ENCODE data around the gene PTH1R.

PTH1R gene

DNA sequence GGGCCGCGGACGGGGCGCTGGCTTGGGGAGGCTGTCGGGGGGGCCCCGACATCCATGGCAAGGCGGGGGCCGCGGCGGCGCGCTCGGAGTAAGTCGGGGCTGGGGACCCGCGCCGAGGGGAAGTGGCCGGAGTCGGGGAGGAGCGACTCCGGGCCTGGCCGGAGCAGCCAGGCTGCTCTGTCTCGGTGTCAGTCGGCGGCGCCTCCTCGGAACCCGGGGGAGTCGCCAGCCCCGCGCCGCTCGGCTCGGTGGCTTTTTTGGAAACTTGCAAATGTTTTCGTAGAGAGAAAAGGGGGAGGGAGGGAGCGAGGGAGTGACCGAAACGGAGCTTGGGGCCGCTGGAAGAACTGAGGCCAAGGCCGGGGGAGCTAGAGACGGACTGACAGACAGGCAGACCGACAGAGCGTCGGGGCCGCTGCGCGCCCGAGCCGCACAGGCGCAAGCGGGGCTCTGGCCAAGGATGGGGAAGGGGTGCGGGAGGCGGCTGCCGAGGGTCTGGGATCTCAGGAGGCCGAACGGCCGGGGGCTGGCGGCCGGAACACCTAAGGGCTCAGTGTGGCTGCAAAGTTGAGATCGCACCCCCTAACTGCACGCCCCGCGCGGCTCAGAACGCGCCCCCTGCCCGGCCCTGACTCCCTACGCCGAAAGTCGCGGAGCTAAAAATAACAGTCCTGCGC lies 5.0 kb downstream of the PTH1R start:
- TF ChIP-seq, protein P1, sequence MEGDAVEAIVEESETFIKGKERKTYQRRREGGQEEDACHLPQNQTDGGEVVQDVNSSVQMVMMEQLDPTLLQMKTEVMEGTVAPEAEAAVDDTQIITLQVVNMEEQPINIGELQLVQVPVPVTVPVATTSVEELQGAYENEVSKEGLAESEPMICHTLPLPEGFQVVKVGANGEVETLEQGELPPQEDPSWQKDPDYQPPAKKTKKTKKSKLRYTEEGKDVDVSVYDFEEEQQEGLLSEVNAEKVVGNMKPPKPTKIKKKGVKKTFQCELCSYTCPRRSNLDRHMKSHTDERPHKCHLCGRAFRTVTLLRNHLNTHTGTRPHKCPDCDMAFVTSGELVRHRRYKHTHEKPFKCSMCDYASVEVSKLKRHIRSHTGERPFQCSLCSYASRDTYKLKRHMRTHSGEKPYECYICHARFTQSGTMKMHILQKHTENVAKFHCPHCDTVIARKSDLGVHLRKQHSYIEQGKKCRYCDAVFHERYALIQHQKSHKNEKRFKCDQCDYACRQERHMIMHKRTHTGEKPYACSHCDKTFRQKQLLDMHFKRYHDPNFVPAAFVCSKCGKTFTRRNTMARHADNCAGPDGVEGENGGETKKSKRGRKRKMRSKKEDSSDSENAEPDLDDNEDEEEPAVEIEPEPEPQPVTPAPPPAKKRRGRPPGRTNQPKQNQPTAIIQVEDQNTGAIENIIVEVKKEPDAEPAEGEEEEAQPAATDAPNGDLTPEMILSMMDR (IDR thresholded peaks at IDR 0.05; ENCODE audit: low read depth, low read length): no peak
- peak; percentile 27 for DNase-seq (ENCODE audit: low read depth, low spot score)
- in situ Hi-C loops (cut with HindIII; ENCODE audit: low sequenced_read_pairs): no loop called here
- H3K4me3 ChIP-seq (ENCODE audit: low read depth, low read length): peak overlapping the region; percentile 37

DNA sequence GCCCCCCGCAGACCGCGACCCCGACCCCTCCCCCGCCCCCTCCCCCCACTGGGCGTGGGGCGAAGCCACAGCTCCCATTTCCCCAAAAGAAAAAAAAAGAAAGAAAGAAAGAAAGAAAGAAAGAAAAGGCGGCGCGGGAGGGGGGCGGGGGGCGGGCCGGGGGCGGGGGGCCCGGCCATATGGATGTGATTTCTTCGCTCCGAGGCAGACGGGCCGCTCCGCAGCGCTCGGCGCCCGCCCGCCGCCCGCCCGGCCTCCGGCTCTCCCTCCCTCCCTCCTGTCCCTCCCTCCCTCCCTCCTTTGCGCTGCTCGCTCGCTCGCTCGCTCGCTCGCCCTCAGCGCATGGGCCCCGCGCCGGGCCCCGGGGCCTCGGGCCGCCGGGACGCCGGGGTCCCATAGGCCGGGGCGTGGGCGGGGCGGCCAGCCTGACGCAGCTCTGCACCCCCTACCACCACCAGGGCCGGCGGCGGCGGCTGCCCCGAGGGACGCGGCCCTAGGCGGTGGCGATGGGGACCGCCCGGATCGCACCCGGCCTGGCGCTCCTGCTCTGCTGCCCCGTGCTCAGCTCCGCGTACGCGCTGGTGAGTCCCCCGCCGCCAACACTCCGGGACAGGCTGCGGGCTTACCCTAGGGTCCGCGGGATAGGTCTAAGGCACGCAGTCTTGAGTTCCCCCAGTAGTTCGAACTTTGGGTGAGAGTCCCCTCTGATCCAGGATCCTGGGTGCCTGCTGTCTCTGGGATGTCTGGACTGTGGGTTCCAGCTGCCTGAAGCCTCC lies 5.7 kb downstream of the PTH1R start:
- TF ChIP-seq, protein P1 (IDR thresholded peaks at IDR 0.05; ENCODE audit: low read depth, low read length): no peak
- in situ Hi-C loops (cut with HindIII; ENCODE audit: low sequenced_read_pairs): no loop called here
- no peak for DNase-seq (ENCODE audit: low read depth, low spot score)
- peak overlapping the region; percentile 37 for H3K4me3 ChIP-seq (ENCODE audit: low read depth, low read length)

- TF ChIP-seq, protein P1 (IDR thresholded peaks at IDR 0.05; ENCODE audit: low read depth, low read length): no peak
- no peak overlapping the region for H3K4me3 ChIP-seq (ENCODE audit: low read depth, low read length)
- in situ Hi-C loops (cut with HindIII; ENCODE audit: low sequenced_read_pairs): no loop called here
- DNase-seq (ENCODE audit: low read depth, low spot score): no peak
These were observed 6.3 kb downstream of the PTH1R start for GRCh38 chr3:46883830-46884185.

DNA sequence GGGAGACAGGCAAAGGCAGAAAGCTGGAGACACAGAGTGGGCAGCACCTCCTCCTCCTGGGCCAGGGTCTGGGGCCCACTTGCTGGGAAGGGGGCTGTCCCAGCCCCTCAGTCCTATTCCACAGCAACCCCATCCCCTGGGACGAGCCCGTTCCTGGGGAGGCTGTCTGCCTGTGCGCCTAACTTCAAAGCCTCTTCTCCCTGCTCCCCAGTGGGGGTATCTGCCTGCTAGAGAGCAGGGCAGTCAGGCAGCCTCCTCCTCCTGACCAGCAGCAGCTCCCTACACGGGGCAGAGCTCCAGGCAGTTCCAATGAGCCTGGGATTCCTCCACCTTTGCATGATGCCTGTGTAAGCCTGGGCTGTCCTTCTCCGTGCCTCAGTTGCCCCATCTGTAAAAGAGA lies 6.9 kb downstream of the PTH1R start:
- TF ChIP-seq, protein P1 (IDR thresholded peaks at IDR 0.05; ENCODE audit: low read depth, low read length): no peak
- in situ Hi-C loops (cut with HindIII; ENCODE audit: low sequenced_read_pairs): no loop called here
- no peak overlapping the region for H3K4me3 ChIP-seq (ENCODE audit: low read depth, low read length)
- DNase-seq (ENCODE audit: low read depth, low spot score): no peak

GRCh38 chr3:46884929-46885328 lies 7.4 kb downstream of the PTH1R start:
- in situ Hi-C loops (cut with HindIII; ENCODE audit: low sequenced_read_pairs): no loop called here
- TF ChIP-seq, protein P1 (IDR thresholded peaks at IDR 0.05; ENCODE audit: low read depth, low read length): no peak
- no peak overlapping the region for H3K4me3 ChIP-seq (ENCODE audit: low read depth, low read length)
- no peak for DNase-seq (ENCODE audit: low read depth, low spot score)

GRCh38 chr3:46885612-46886011 lies 8.1 kb downstream of the PTH1R start:
- TF ChIP-seq, protein P1 (IDR thresholded peaks at IDR 0.05; ENCODE audit: low read depth, low read length): no peak
- DNase-seq (ENCODE audit: low read depth, low spot score): no peak
- no peak overlapping the region for H3K4me3 ChIP-seq (ENCODE audit: low read depth, low read length)
- in situ Hi-C loops (cut with HindIII; ENCODE audit: low sequenced_read_pairs): no loop called here
